MM.1S (cell line): Measurements from ENCODE around the gene TMEM106C.

Experiments
- EZH2 ChIP-seq: fragments of 300-600 bp; sonication (generic); optimal IDR thresholded peaks from 2 replicates; pipeline ENCODE3; 2017; ENCODE audit warnings: low read depth, mild to moderate bottlenecking, antibody characterized with exemption, low read length, mixed read lengths
- EZH2phosphoT487 ChIP-seq: fragments of 300-600 bp; sonication (generic); IDR thresholded peaks from 2 replicates; pipeline ENCODE4 v1.6.1; 2018; ENCODE audit warnings: antibody characterized with exemption, low read length
- TF ChIP-seq, protein P1 (sequence below): fragments of 300-600 bp; sonication (generic); IDR thresholded peaks from 2 replicates; pipeline ENCODE4 v1.5.1; 2016; ENCODE audit warnings: antibody characterized with exemption, low read length, mixed read lengths

DNA sequence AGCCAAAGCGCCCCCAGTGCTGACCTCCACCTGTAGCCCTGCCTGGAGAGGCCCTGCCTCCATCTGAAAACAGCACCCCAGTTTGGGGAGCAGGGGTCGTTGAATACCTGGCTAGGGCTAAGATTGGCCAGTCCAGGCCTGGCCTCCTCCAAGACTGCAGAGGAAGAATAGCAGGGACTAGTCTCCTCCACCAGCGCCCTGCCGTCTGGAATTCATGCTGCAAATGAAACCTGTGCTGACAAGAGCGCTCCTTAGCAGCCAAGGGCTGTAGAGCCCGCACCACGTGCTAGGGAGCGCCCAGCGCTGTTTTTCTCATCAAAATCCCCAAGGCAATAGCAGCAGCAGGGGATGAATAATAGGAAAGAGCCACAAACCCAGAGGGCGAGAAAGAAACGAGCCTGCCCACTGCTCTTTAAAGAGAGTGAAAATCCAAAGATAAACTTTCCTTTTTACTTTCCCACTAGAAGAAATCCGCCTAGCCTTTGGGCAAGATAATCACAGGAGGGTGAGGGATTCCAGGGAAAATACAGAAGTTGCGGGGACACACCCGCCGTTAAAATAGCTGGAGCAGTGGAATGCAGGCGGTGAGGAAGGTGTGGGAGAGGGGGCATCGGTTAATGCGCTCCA is 37.6 kb downstream of the TMEM106C start:
- TF ChIP-seq, protein P1, sequence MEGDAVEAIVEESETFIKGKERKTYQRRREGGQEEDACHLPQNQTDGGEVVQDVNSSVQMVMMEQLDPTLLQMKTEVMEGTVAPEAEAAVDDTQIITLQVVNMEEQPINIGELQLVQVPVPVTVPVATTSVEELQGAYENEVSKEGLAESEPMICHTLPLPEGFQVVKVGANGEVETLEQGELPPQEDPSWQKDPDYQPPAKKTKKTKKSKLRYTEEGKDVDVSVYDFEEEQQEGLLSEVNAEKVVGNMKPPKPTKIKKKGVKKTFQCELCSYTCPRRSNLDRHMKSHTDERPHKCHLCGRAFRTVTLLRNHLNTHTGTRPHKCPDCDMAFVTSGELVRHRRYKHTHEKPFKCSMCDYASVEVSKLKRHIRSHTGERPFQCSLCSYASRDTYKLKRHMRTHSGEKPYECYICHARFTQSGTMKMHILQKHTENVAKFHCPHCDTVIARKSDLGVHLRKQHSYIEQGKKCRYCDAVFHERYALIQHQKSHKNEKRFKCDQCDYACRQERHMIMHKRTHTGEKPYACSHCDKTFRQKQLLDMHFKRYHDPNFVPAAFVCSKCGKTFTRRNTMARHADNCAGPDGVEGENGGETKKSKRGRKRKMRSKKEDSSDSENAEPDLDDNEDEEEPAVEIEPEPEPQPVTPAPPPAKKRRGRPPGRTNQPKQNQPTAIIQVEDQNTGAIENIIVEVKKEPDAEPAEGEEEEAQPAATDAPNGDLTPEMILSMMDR: no peak
- TF ChIP-seq EZH2 (no peak), EZH2phosphoT487 (no peak)
